ENCODE results near the gene MRPS11.

Gene MRPS11

GRCh38 chr15:88440021-88440420 is 27.5 kb upstream of the MRPS11 start:
- TF ChIP-seq BACH2 (CRISPR knock-in tag; IDR thresholded peaks at IDR 0.05; ENCODE audit: borderline replicate concordance) = no peak
- TF ChIP-seq ZNF565 (CRISPR knock-in tag; conservative IDR thresholded peaks at IDR 0.05; ENCODE audit: low read depth) = no peak
- no peak for TF ChIP-seq ZC3H10 (CRISPR knock-in tag; IDR thresholded peaks at IDR 0.05)
- no peak for TF ChIP-seq ZFP30 (CRISPR knock-in tag; IDR thresholded peaks at IDR 0.05)
- no peak for TF ChIP-seq ISL1 (CRISPR knock-in tag; IDR thresholded peaks at IDR 0.05)
- TF ChIP-seq TSHZ2 (CRISPR knock-in tag; IDR thresholded peaks at IDR 0.05) = no peak
- TF ChIP-seq ARNTL (CRISPR knock-in tag; IDR thresholded peaks at IDR 0.05; ENCODE audit: borderline replicate concordance, low read depth) = no peak
- TF ChIP-seq CSRNP3 (CRISPR knock-in tag; IDR thresholded peaks at IDR 0.05) = no peak
- no peak for TF ChIP-seq TCF4 (CRISPR knock-in tag; IDR thresholded peaks at IDR 0.05; ENCODE audit: borderline replicate concordance)
- no peak for TF ChIP-seq ESRRG (CRISPR knock-in tag; IDR thresholded peaks at IDR 0.05)
- ATAC-seq = no peak

GRCh38 chr15:88441076-88441730 is 26.3 kb upstream of the MRPS11 start:
- no peak for ATAC-seq
- TF ChIP-seq OSR1 (CRISPR knock-in tag; IDR thresholded peaks at IDR 0.05) (no peak), ZFP3 (CRISPR knock-in tag; IDR thresholded peaks at IDR 0.05) (no peak), BACH2 (CRISPR knock-in tag; IDR thresholded peaks at IDR 0.05; ENCODE audit: borderline replicate concordance) (no peak), ZC3H10 (CRISPR knock-in tag; IDR thresholded peaks at IDR 0.05) (no peak), ZNF70 (CRISPR knock-in tag; IDR thresholded peaks at IDR 0.05) (no peak), RARB (CRISPR knock-in tag; IDR thresholded peaks at IDR 0.05) (no peak), ISL1 (CRISPR knock-in tag; IDR thresholded peaks at IDR 0.05) (no peak), TOX (CRISPR knock-in tag; IDR thresholded peaks at IDR 0.05; ENCODE audit: borderline replicate concordance) (no peak), PPARA (CRISPR knock-in tag; IDR thresholded peaks at IDR 0.05; ENCODE audit: borderline replicate concordance) (no peak), ARNTL (CRISPR knock-in tag; IDR thresholded peaks at IDR 0.05; ENCODE audit: borderline replicate concordance, low read depth) (no peak), TSHZ2 (CRISPR knock-in tag; IDR thresholded peaks at IDR 0.05) (no peak), GLIS3 (CRISPR knock-in tag; IDR thresholded peaks at IDR 0.05) (no peak), ESRRG (CRISPR knock-in tag; IDR thresholded peaks at IDR 0.05) (no peak), CREB5 (CRISPR knock-in tag; IDR thresholded peaks at IDR 0.05; ENCODE audit: low read depth) (no peak), CSRNP3 (CRISPR knock-in tag; IDR thresholded peaks at IDR 0.05) (no peak), SNAI2 (CRISPR knock-in tag; IDR thresholded peaks at IDR 0.05) (no peak), POU6F1 (CRISPR knock-in tag; IDR thresholded peaks at IDR 0.05; ENCODE audit: borderline replicate concordance, low read depth) (no peak), PATZ1 (CRISPR knock-in tag; IDR thresholded peaks at IDR 0.05; ENCODE audit: borderline replicate concordance) (no peak)
